HEK293 (cell line): ENCODE results near the gene MSH5.
A peak's percentile ranks its signal among the peaks of the same experiment; 100 is the strongest.

ENCODE experiments used
- ATF2 ChIP-seq: fragments of 450-650 bp; formaldehyde crosslinking; IDR thresholded peaks from 2 replicates; pipeline ENCODE4 v1.5.1; 2016; ENCODE audit warnings: missing biosample characterization, missing genetic modification characterization, low read depth
- GLI2 ChIP-seq: fragments of 450-650 bp; formaldehyde crosslinking; IDR thresholded peaks from 2 replicates; pipeline ENCODE4; 2017; ENCODE audit warnings: missing biosample characterization, missing genetic modification characterization, low read depth, borderline replicate concordance
- GLI4 ChIP-seq: fragments of 450-650 bp; formaldehyde crosslinking; IDR thresholded peaks from 2 replicates; pipeline ENCODE4 v1.5.1; 2016; ENCODE audit warnings: missing biosample characterization, missing genetic modification characterization
- HOXD13 ChIP-seq: sonication (generic); formaldehyde crosslinking; IDR thresholded peaks from 2 replicates; pipeline ENCODE4 v1.8.0; 2022; ENCODE audit warnings: missing genetic modification reagents, borderline replicate concordance
- KLF16 ChIP-seq: fragments of 450-650 bp; formaldehyde crosslinking; IDR thresholded peaks from 2 replicates; pipeline ENCODE4 v1.5.1; 2017; ENCODE audit warnings: missing biosample characterization, missing genetic modification characterization
- KLF17 ChIP-seq: fragments of 450-650 bp; formaldehyde crosslinking; IDR thresholded peaks from 2 replicates; pipeline ENCODE4 v1.5.1; 2016; ENCODE audit warnings: missing biosample characterization, missing genetic modification characterization
- RBAK ChIP-seq: fragments of 450-650 bp; formaldehyde crosslinking; IDR thresholded peaks from 2 replicates; pipeline ENCODE4 v1.5.1; 2016; ENCODE audit warnings: missing biosample characterization, missing genetic modification characterization
- YY2 ChIP-seq: fragments of 450-650 bp; formaldehyde crosslinking; IDR thresholded peaks from 2 replicates; pipeline ENCODE4 v1.5.1; 2016; ENCODE audit warnings: missing biosample characterization, missing genetic modification characterization
- ZBTB20 ChIP-seq: fragments of 450-650 bp; formaldehyde crosslinking; IDR thresholded peaks from 2 replicates; pipeline ENCODE4 v1.5.1; 2016; ENCODE audit warnings: missing biosample characterization, missing genetic modification characterization
- ZNF114 ChIP-seq: fragments of 450-650 bp; formaldehyde crosslinking; IDR thresholded peaks from 2 replicates; pipeline ENCODE4 v1.5.0; 2017; ENCODE audit warnings: missing biosample characterization, missing genetic modification characterization
- ZNF148 ChIP-seq: fragments of 450-650 bp; formaldehyde crosslinking; IDR thresholded peaks from 2 replicates; pipeline ENCODE4 v1.5.0; 2017; ENCODE audit warnings: missing biosample characterization, missing genetic modification characterization, borderline replicate concordance
- ZNF16 ChIP-seq: fragments of 450-650 bp; formaldehyde crosslinking; IDR thresholded peaks from 2 replicates; pipeline ENCODE4 v1.5.1; 2016; ENCODE audit warnings: low read depth, missing biosample characterization, missing genetic modification characterization
- ZNF175 ChIP-seq: fragments of 450-650 bp; formaldehyde crosslinking; IDR thresholded peaks from 2 replicates; pipeline ENCODE4 v1.5.1; 2016; ENCODE audit warnings: missing biosample characterization, missing genetic modification characterization
- ZNF184 ChIP-seq: fragments of 450-650 bp; IDR thresholded peaks from 2 replicates; pipeline ENCODE4 v1.5.1; 2018; ENCODE audit warnings: missing biosample characterization, mild to moderate bottlenecking, missing genetic modification characterization
- ZNF2 ChIP-seq: fragments of 450-650 bp; formaldehyde crosslinking; IDR thresholded peaks from 2 replicates; pipeline ENCODE4 v1.5.1; 2016; ENCODE audit warnings: missing biosample characterization, missing genetic modification characterization
- ZNF24 ChIP-seq: fragments of 450-650 bp; formaldehyde crosslinking; IDR thresholded peaks from 2 replicates; pipeline ENCODE4 v1.5.1; 2016; ENCODE audit warnings: missing biosample characterization, missing genetic modification characterization
- ZNF248 ChIP-seq: fragments of 450-650 bp; formaldehyde crosslinking; IDR thresholded peaks from 2 replicates; pipeline ENCODE4 v1.5.1; 2017; ENCODE audit warnings: missing biosample characterization, missing genetic modification characterization
- ZNF280C ChIP-seq: fragments of 450-650 bp; formaldehyde crosslinking; IDR thresholded peaks from 2 replicates; pipeline ENCODE4 v1.5.1; 2016; ENCODE audit warnings: missing biosample characterization, missing genetic modification characterization
- ZNF416 ChIP-seq: fragments of 450-650 bp; formaldehyde crosslinking; IDR thresholded peaks from 2 replicates; pipeline ENCODE4 v1.5.1; 2016; ENCODE audit warnings: missing biosample characterization, missing genetic modification characterization
- ZNF48 ChIP-seq: fragments of 450-650 bp; formaldehyde crosslinking; IDR thresholded peaks from 2 replicates; pipeline ENCODE4 v1.5.1; 2016; ENCODE audit warnings: missing biosample characterization, missing genetic modification characterization
- ZNF488 ChIP-seq: fragments of 450-650 bp; formaldehyde crosslinking; IDR thresholded peaks from 2 replicates; pipeline ENCODE4 v1.5.1; 2016; ENCODE audit warnings: missing biosample characterization, missing genetic modification characterization
- ZNF560 ChIP-seq: fragments of 450-650 bp; formaldehyde crosslinking; IDR thresholded peaks from 2 replicates; pipeline ENCODE4 v1.5.1; 2017; ENCODE audit warnings: missing biosample characterization, missing genetic modification characterization, borderline replicate concordance
- ZNF580 ChIP-seq: fragments of 450-650 bp; formaldehyde crosslinking; IDR thresholded peaks from 2 replicates; pipeline ENCODE4 v1.5.1; 2016; ENCODE audit warnings: missing biosample characterization, missing genetic modification characterization
- ZNF610 ChIP-seq: fragments of 450-650 bp; formaldehyde crosslinking; IDR thresholded peaks from 2 replicates; pipeline ENCODE4 v1.5.1; 2016; ENCODE audit warnings: missing biosample characterization, missing genetic modification characterization, borderline replicate concordance
- ZNF639 ChIP-seq: fragments of 450-650 bp; formaldehyde crosslinking; IDR thresholded peaks from 2 replicates; pipeline ENCODE4 v1.5.1; 2016; ENCODE audit warnings: missing biosample characterization, missing genetic modification characterization
- ZNF658 ChIP-seq: fragments of 450-650 bp; formaldehyde crosslinking; IDR thresholded peaks from 2 replicates; pipeline ENCODE4; 2016; ENCODE audit warnings: missing biosample characterization, missing genetic modification characterization
- ZNF664 ChIP-seq: fragments of 450-650 bp; formaldehyde crosslinking; IDR thresholded peaks from 2 replicates; pipeline ENCODE4 v1.5.1; 2016; ENCODE audit warnings: missing biosample characterization, missing genetic modification characterization
- ZNF76 ChIP-seq: fragments of 450-650 bp; formaldehyde crosslinking; IDR thresholded peaks from 2 replicates; pipeline ENCODE4; 2016; ENCODE audit warnings: low read depth, missing biosample characterization, missing genetic modification characterization, borderline replicate concordance
- ZSCAN16 ChIP-seq: fragments of 450-650 bp; formaldehyde crosslinking; IDR thresholded peaks from 2 replicates; pipeline ENCODE4 v1.5.1; 2016; ENCODE audit warnings: missing biosample characterization, missing genetic modification characterization

The MSH5 gene

GRCh38 chr6:31739639-31740396 lies at the start of gene MSH5 (continued):
- TF ChIP-seq ZNF148, result no peak
- no peak for TF ChIP-seq ZNF248 (tag by site-specific recombination)
- no peak for TF ChIP-seq ZNF580 (tag by site-specific recombination)
- TF ChIP-seq GLI4 (tag by site-specific recombination), result peak; percentile 60; the same call in 1 of the 2 replicates
- no peak for TF ChIP-seq RBAK (tag by site-specific recombination)
- no peak for TF ChIP-seq ZSCAN16
- TF ChIP-seq ATF2 (tag by site-specific recombination), result no peak
- TF ChIP-seq ZNF560 (tag by site-specific recombination), result no peak
- no peak for TF ChIP-seq ZNF664 (tag by site-specific recombination)
- no peak; the same call in 1 of the 2 replicates for TF ChIP-seq ZNF76 (tag by site-specific recombination)
- TF ChIP-seq GLI2 (tag by site-specific recombination), result no peak
- no peak for TF ChIP-seq ZNF658 (tag by site-specific recombination)
- TF ChIP-seq ZNF610, result peak; percentile 61; the same call in 1 of the 2 replicates
- no peak for TF ChIP-seq ZNF175
- TF ChIP-seq ZBTB20, result no peak
- TF ChIP-seq ZNF24 (tag by site-specific recombination), result peak; percentile 78; the same call in 1 of the 2 replicates
- TF ChIP-seq KLF16, result peak; percentile 91
- no peak for TF ChIP-seq ZNF114 (tag by site-specific recombination)
- no peak for TF ChIP-seq ZNF48
- TF ChIP-seq ZNF639 (tag by site-specific recombination), result peak; percentile 40; the same call in 1 of the 2 replicates
- no peak for TF ChIP-seq ZNF184 (tag by site-specific recombination)
- no peak for TF ChIP-seq ZNF416 (tag by site-specific recombination)
- no peak for TF ChIP-seq ZNF488
- TF ChIP-seq YY2 (tag by site-specific recombination), result peak; percentile 90
- no peak for TF ChIP-seq HOXD13 (CRISPR knock-in tag)
- TF ChIP-seq KLF17 (tag by site-specific recombination), result peak; percentile 94
- TF ChIP-seq ZNF2, result peak; percentile 88
- TF ChIP-seq ZNF280C (tag by site-specific recombination), result no peak
- TF ChIP-seq ZNF16 (tag by site-specific recombination), result no peak
